ENCODE measurements around the gene SBF2.

Gene SBF2

GRCh38 chr11:10307400-10308200, 13.6 kb upstream of the SBF2 start:
- no peaks in the 10 kb centered on the region for H3K9me3 Mint-ChIP-seq
- peak overlapping the region; percentile 85 for H3K27ac Mint-ChIP-seq
- no peaks in the 10 kb centered on the region for H3K36me3 Mint-ChIP-seq (ENCODE audit: low read depth)
- H3K27me3 Mint-ChIP-seq: peaks cover 58% of the 10 kb centered on the region
- H3K4me3 Mint-ChIP-seq: peak overlapping the region; percentile 89
- peaks cover 65% of the 10 kb centered on the region for H3K4me1 Mint-ChIP-seq (ENCODE audit: low read depth)

DNA sequence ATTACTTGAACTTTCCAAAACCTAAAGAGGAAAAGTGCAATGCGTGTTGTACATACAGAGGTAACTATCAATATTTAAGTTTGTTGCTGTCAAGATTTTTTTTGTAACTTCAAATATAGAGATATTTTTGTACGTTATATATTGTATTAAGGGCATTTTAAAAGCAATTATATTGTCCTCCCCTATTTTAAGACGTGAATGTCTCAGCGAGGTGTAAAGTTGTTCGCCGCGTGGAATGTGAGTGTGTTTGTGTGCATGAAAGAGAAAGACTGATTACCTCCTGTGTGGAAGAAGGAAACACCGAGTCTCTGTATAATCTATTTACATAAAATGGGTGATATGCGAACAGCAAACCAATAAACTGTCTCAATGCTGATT, 13.0 kb upstream of the SBF2 start:
- peaks cover 69% of the 10 kb centered on the region for H3K4me1 Mint-ChIP-seq (ENCODE audit: low read depth)
- peaks cover 56% of the 10 kb centered on the region for H3K27me3 Mint-ChIP-seq

GRCh38 chr11:10305964-10306918, 12.2 kb upstream of the SBF2 start:
- Mint-ChIP-seq H3K9me3 (no peaks in the 10 kb centered on the region), H3K36me3 (ENCODE audit: low read depth) (no peaks in the 10 kb centered on the region), H3K27me3 (peaks cover 52% of the 10 kb centered on the region), H3K4me1 (ENCODE audit: low read depth) (peaks cover 72% of the 10 kb centered on the region), H3K4me3 (peak overlapping the region; percentile 89), H3K27ac (no peak overlapping the region)

More for the DNA sequence above, 13.0 kb upstream of the SBF2 start:
- peak overlapping the region; percentile 2 for H3K27ac Mint-ChIP-seq
- no peaks in the 10 kb centered on the region for H3K36me3 Mint-ChIP-seq (ENCODE audit: low read depth)
- no peaks in the 10 kb centered on the region for H3K9me3 Mint-ChIP-seq
- peak overlapping the region; percentile 89 for H3K4me3 Mint-ChIP-seq

GRCh38 chr11:10305262-10305963, 11.4 kb upstream of the SBF2 start:
- Mint-ChIP-seq H3K27ac (no peak overlapping the region), H3K4me1 (ENCODE audit: low read depth) (peaks cover 72% of the 10 kb centered on the region), H3K27me3 (peaks cover 57% of the 10 kb centered on the region)

DNA sequence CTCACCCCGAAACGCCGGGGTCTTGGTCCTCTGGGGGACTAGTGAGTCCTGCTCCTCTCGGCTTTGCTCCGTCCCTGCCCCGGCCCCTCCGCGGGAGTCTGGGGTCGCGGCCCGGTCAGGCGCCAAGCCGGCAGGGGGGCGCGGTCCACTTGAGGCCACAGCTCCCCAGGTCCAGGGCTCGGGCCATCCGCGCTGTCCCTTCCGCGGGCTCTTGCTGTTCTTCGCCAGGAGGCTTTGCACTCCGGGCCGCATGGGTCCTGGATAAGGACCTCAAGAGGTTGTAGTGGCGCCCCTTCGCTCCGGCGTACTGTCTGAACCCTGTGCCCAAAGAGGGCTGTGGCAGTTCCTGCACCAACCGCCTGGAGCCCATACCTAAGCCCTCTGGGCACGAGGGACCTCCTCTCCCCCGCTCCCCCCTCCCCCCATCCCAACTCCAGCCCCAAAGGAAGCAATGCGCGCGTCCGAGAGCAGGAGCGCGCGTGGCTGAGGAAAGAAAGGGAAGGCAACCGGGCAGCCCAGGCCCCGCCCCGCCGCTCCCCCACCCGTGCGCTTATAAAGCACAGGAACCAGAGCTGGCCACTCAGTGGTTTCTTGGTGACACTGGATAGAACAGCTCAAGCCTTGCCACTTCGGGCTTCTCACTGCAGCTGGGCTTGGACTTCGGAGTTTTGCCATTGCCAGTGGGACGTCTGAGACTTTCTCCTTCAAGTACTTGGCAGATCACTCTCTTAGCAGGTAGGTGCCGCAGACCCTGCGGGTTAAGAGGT, 10.7 kb upstream of the SBF2 start, which contains the start of gene ADM:
TSS of gene ADM (plus strand) at position 579 of the 767 bp plus-strand sequence. CDS start 628 bp downstream, outside the sequence.
- Mint-ChIP-seq H3K9me3 (no peaks in the 10 kb centered on the region), H3K4me3 (peak within 1 kb of the TSS; percentile 89), H3K27me3 (peaks cover 59% of the 10 kb centered on the region), H3K27ac (no peak within 1 kb of the TSS), H3K36me3 (ENCODE audit: low read depth) (no peaks in the 10 kb centered on the region), H3K4me1 (ENCODE audit: low read depth) (peaks cover 70% of the 10 kb centered on the region)

More at GRCh38 chr11:10305262-10305963, 11.4 kb upstream of the SBF2 start:
- Mint-ChIP-seq H3K36me3 (ENCODE audit: low read depth) (no peaks in the 10 kb centered on the region), H3K4me3 (peak overlapping the region; percentile 89), H3K9me3 (no peaks in the 10 kb centered on the region)

DNA sequence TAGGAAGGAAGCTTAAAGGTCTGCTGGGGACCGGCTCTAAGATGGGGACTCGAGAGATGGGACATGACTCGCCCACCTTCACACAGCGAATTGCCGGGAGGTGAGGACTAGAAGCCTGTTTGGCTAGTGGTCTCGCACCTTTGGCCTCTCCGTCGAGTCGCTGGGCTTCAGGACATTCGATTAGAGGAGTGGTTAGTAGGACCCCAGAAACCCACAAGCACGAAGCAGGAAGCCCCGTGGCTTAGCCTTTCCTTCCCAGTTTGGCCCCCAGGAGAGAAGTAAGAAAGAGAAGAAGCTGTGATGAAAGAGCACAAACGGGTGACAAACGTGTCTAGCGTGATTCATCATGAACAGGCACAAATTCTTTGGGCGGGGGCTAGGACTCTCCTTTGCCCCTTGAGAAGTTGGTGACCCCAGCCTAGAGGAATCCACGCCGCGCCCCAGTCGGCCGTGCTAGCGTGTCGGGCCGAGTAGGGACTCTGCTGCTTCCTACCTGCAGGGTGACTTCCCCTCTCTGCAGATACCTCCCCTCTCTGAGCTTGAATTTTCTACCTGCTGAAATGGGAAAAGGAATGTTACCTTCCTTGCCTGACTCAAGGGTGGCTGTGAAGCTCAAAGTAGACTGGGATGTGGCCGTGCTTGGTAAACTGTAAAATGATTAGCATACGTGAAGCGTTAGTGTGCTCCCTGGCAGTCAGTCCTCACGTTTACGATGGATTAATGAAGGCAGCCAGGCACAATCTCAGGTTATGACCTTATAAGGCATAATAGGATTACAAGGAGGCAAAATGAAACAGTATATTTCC, 9.7 kb upstream of the SBF2 start:
- Mint-ChIP-seq H3K27me3 (peaks cover 55% of the 10 kb centered on the region), H3K4me3 (peak overlapping the region; percentile 89), H3K9me3 (no peaks in the 10 kb centered on the region), H3K36me3 (ENCODE audit: low read depth) (no peaks in the 10 kb centered on the region), H3K27ac (peak overlapping the region; percentile 11), H3K4me1 (ENCODE audit: low read depth) (peaks cover 63% of the 10 kb centered on the region)

GRCh38 chr11:10302744-10303557, 8.9 kb upstream of the SBF2 start:
- Mint-ChIP-seq H3K36me3 (ENCODE audit: low read depth) (no peaks in the 10 kb centered on the region), H3K4me1 (ENCODE audit: low read depth) (peaks cover 61% of the 10 kb centered on the region), H3K4me3 (peak overlapping the region; percentile 89), H3K9me3 (no peaks in the 10 kb centered on the region), H3K27ac (peak overlapping the region; percentile 50), H3K27me3 (peaks cover 51% of the 10 kb centered on the region)

GRCh38 chr11:10302359-10302743, 8.3 kb upstream of the SBF2 start:
- no peaks in the 10 kb centered on the region for H3K9me3 Mint-ChIP-seq
- H3K36me3 Mint-ChIP-seq (ENCODE audit: low read depth): no peaks in the 10 kb centered on the region
- peaks cover 55% of the 10 kb centered on the region for H3K27me3 Mint-ChIP-seq
- H3K4me1 Mint-ChIP-seq (ENCODE audit: low read depth): peaks cover 62% of the 10 kb centered on the region
- H3K27ac Mint-ChIP-seq: no peak overlapping the region
- peak overlapping the region; percentile 89 for H3K4me3 Mint-ChIP-seq

GRCh38 chr11:10301656-10302358, 7.8 kb upstream of the SBF2 start:
- Mint-ChIP-seq H3K4me1 (ENCODE audit: low read depth) (peaks cover 58% of the 10 kb centered on the region), H3K4me3 (peak overlapping the region; percentile 89), H3K27me3 (peaks cover 55% of the 10 kb centered on the region), H3K36me3 (ENCODE audit: low read depth) (no peaks in the 10 kb centered on the region), H3K9me3 (no peaks in the 10 kb centered on the region), H3K27ac (no peak overlapping the region)

DNA sequence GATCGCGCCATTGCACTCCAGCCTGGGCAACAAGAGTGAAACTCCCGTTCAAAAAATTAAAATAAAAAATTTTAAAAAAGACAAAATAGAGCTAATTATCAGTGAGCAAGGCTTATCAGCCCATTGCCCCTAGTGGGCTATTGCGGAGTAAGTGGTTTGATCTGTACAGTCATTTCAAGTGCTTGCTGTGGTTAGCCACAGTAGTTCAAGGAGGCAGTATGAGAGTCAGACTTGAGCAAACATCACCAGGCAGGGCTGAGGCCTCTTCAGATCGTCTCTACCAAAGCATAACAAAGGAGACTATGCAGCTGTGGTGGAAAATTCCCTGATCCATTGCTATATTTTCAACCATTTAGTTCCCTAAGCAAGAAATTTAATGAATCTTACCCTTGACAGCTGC, 4.3 kb upstream of the SBF2 start:
- Mint-ChIP-seq H3K9me3 (no peaks in the 10 kb centered on the region), H3K27me3 (peaks cover 58% of the 10 kb centered on the region), H3K27ac (peak overlapping the region; percentile 8), H3K36me3 (ENCODE audit: low read depth) (no peaks in the 10 kb centered on the region), H3K4me1 (ENCODE audit: low read depth) (peaks cover 38% of the 10 kb centered on the region), H3K4me3 (no peak overlapping the region)

DNA sequence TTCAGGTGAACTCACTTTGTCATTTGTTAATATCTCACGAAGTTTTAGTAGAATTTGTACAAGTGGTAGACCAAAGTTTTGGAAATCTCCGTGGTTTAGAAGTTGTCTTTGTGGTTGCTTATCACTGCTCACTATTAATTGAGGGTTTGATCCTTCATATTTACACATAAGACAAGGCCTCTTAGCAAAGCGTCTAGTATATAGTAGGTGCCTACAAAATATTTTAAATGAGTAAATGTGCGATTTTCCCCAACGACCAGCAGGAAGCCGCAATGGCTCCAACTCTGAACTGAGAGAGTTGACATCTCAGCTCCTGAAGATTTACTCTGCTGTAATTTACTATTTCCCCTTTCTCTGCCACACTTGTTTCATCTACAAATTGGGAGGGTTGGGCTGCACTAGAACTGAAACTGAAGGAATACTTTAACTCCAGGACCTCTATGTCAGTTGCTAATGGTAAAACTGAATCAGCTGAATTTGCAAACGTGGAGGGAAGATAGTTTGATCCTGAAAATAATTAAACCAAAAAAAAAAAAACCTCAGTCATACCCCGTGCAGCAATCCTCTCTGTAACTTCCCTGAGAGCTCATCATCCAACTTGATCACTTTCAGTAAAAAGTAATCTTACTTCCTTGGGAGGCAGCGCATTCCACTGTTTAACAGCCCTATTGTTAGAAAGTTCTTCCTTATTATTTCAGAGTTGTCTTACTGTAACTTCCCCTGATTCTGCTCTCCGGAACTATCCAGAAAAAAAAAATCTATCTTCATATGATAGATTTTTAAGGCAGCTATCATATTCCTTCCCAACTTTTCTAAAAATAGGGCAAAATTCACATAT, 1.3 kb upstream of the SBF2 start:
- H3K27me3 Mint-ChIP-seq: peaks cover 45% of the 10 kb centered on the region
- peaks cover 41% of the 10 kb centered on the region for H3K4me1 Mint-ChIP-seq (ENCODE audit: low read depth)
- peak overlapping the region; percentile 5 for H3K27ac Mint-ChIP-seq
- H3K4me3 Mint-ChIP-seq: peak overlapping the region; percentile 77
- H3K9me3 Mint-ChIP-seq: no peaks in the 10 kb centered on the region
- H3K36me3 Mint-ChIP-seq (ENCODE audit: low read depth): peaks cover 4% of the 10 kb centered on the region

Measured in stimulated activated naive CD8-positive, alpha-beta T cell treated with anti-CD3 and anti-CD28 coated beads, Interleukin-15, Interleukin-2, amounts not matched to agents 100 ng/mL and 50 ng/mL, for 24 hours (primary cell).